GM19351 (cell line): Measurements from ENCODE around the gene SOCS2.

Experiments
- ATAC-seq: cut with Tn5 transposase; IDR thresholded peaks from one replicate; pipeline ENCODE4 v1.9.1; 2021; ENCODE audit warnings: mild to moderate bottlenecking, moderate library complexity; ENCODE audit not compliant: unreplicated experiment

Gene SOCS2

GRCh38 chr12:93565760-93566159 is 6.7 kb upstream of the SOCS2 start:
- no peak for ATAC-seq

- ATAC-seq: no peak
Measured at GRCh38 chr12:93567174-93567573, 5.3 kb upstream of the SOCS2 start.

- no peak for ATAC-seq
Measured at GRCh38 chr12:93568091-93568490, 4.4 kb upstream of the SOCS2 start.

- ATAC-seq: no peak
Measured at GRCh38 chr12:93569301-93569655, 3.2 kb upstream of the SOCS2 start.

- ATAC-seq: peak; percentile 39
Measured at GRCh38 chr12:93569656-93570551, 2.6 kb upstream of the SOCS2 start.

- ATAC-seq: peak; percentile 49
Measured at GRCh38 chr12:93570552-93571364, 1.7 kb upstream of the SOCS2 start.

- ATAC-seq: peak; percentile 23
Measured at GRCh38 chr12:93571365-93571924, 1.0 kb upstream of the SOCS2 start.

GRCh38 chr12:93572712-93573551 is 457 bp downstream of the SOCS2 start:
- ATAC-seq: no peak

GRCh38 chr12:93573552-93574223 is 1.2 kb downstream of the SOCS2 start:
- ATAC-seq: no peak

- ATAC-seq: no peak
Measured at GRCh38 chr12:93577222-93577621, 4.7 kb downstream of the SOCS2 start.

GRCh38 chr12:93578221-93578620 is 5.7 kb downstream of the SOCS2 start:
- no peak for ATAC-seq

- no peak for ATAC-seq
Measured at GRCh38 chr12:93580682-93581081, 8.2 kb downstream of the SOCS2 start.

GRCh38 chr12:93581370-93581769 is 8.9 kb downstream of the SOCS2 start:
- no peak for ATAC-seq

- ATAC-seq: no peak
Measured at GRCh38 chr12:93582351-93582750, 9.9 kb downstream of the SOCS2 start.

GRCh38 chr12:93583627-93584392 is 11.3 kb downstream of the SOCS2 start:
- no peak for ATAC-seq

GRCh38 chr12:93585247-93585646 is 12.8 kb downstream of the SOCS2 start:
- ATAC-seq: no peak

- ATAC-seq: no peak
Measured at GRCh38 chr12:93587611-93588010, 15.1 kb downstream of the SOCS2 start.

- no peak for ATAC-seq
Measured at GRCh38 chr12:93589081-93589480, 16.6 kb downstream of the SOCS2 start.

GRCh38 chr12:93591137-93591868 is 18.8 kb downstream of the SOCS2 start:
- ATAC-seq: peak; percentile 93
